Mesendoderm (in vitro differentiated cells): ENCODE results near the gene ZBTB7C.

Experiments used
- DNase-seq: peaks from one replicate; pipeline ENCODE4 v3.0.0; 2013
- H2AK5ac ChIP-seq: 2 replicates; pipeline ENCODE4 v1.6.1; 2013; ENCODE audit warnings: low read length, inconsistent platforms
- H2BK120ac ChIP-seq: 2 replicates; pipeline ENCODE4 v1.6.1; 2013; ENCODE audit warnings: low read depth, mild to moderate bottlenecking, low read length, moderate library complexity, mixed read lengths
- H2BK15ac ChIP-seq: replicated peaks from 2 replicates; pipeline ENCODE4 v1.6.1; 2013; ENCODE audit warnings: low read depth, mild to moderate bottlenecking, moderate library complexity
- H2BK5ac ChIP-seq: 2 replicates; pipeline ENCODE4 v1.6.1; 2013; ENCODE audit warnings: low read length, inconsistent platforms
- H3K18ac ChIP-seq: 2 replicates; pipeline ENCODE4 v1.6.1; 2013; ENCODE audit warnings: mild to moderate bottlenecking, low read length, mixed read lengths
- H3K23ac ChIP-seq: one replicate; pipeline ENCODE4 v1.6.1; 2013; ENCODE audit warnings: low read length
- H3K27ac ChIP-seq: 2 replicates; pipeline ENCODE4 v1.5.1; 2013; ENCODE audit warnings: low read depth, mild to moderate bottlenecking, inconsistent platforms, low read length, moderate library complexity
- H3K27me3 ChIP-seq: 2 replicates; pipeline ENCODE4 v1.6.1; 2013; ENCODE audit warnings: low read length, control low read depth, mild to moderate bottlenecking, inconsistent platforms; ENCODE audit not compliant: insufficient read depth, poor library complexity
- H3K36me3 ChIP-seq: 2 replicates; pipeline ENCODE4 v1.6.1; 2013; ENCODE audit warnings: low read length, inconsistent platforms; ENCODE audit not compliant: control insufficient read depth, insufficient read depth
- H3K4ac ChIP-seq: one replicate; pipeline ENCODE4 v1.6.1; 2013; ENCODE audit warnings: low read depth, mild to moderate bottlenecking, low read length, moderate library complexity
- H3K4me1 ChIP-seq: 2 replicates; pipeline ENCODE4 v1.6.1; 2013; ENCODE audit warnings: low read depth, low read length, inconsistent platforms; ENCODE audit not compliant: control insufficient read depth
- H3K4me2 ChIP-seq: 2 replicates; pipeline ENCODE4 v1.6.1; 2013; ENCODE audit warnings: low read length
- H3K4me3 ChIP-seq: 2 replicates; pipeline ENCODE4 v1.5.1; 2013; ENCODE audit warnings: mild to moderate bottlenecking, low read length
- H3K56ac ChIP-seq: one replicate; pipeline ENCODE4 v1.6.1; 2013; ENCODE audit warnings: low read length
- H3K79me1 ChIP-seq: 2 replicates; pipeline ENCODE4 v1.6.1; 2013; ENCODE audit warnings: low read length, inconsistent platforms
- H3K79me2 ChIP-seq: 2 replicates; pipeline ENCODE4 v1.6.1; 2013; ENCODE audit warnings: mild to moderate bottlenecking, low read length; ENCODE audit not compliant: control insufficient read depth, insufficient read depth
- H3K9ac ChIP-seq: 2 replicates; pipeline ENCODE4 v1.6.1; 2013; ENCODE audit warnings: low read length, inconsistent platforms
- H4K5ac ChIP-seq: one replicate; pipeline ENCODE4 v1.6.1; 2013; ENCODE audit warnings: low read length
- H4K8ac ChIP-seq: one replicate; pipeline ENCODE4 v1.6.1; 2013; ENCODE audit warnings: low read depth, mild to moderate bottlenecking, control low read depth, low read length, moderate library complexity
- WGBS: extraction: QIAGEN DNeasy Blood & Tissue Kit; methylation state at CpG from one replicate; pipeline ENCODE4 v1.1.7; 2013; ENCODE audit warnings: low lambda C conversion rate, missing lambda C conversion rate; ENCODE audit not compliant: insufficient coverage; ENCODE audit errors: extremely low coverage; 5-methylcytosine and 5-hydroxymethylcytosine counted together

ZBTB7C gene

DNA sequence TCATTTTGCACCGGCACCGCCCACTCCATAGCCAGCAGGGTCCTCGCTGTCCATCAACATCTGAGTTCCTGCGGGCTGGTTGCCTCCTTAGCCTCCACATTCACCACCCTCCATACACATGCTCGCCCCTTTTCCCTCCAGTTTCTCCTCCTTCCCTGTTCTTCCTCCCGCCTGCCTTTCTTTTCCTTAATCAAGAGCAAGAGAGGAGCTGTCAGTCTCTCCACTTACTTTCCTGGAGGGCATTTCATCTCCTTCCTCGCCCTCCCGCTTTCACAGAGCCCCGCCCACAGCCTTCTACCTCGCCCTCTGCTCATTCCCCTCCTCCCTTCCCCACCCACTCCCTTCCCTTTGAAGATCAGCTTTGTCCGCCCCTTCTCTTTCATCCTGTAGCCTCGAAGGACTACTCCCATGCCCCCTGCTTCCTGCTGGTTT is 13.8 kb upstream of the ZBTB7C start:
- no peak overlapping the region for H4K5ac ChIP-seq
- DNase-seq = peak; percentile 65
- H3K27me3 ChIP-seq = peaks cover 1% of the 10 kb centered on the region
- no peak overlapping the region for H3K27ac ChIP-seq
- no peaks in the 10 kb centered on the region for H3K4me1 ChIP-seq
- H3K4ac ChIP-seq = no peak overlapping the region
- H3K18ac ChIP-seq = no peak overlapping the region
- H3K4me2 ChIP-seq = peak overlapping the region; percentile 71
- H3K56ac ChIP-seq = peak overlapping the region; percentile 68
- no peak overlapping the region for H3K4me3 ChIP-seq
- no peaks in the 10 kb centered on the region for H3K79me1 ChIP-seq
- peak overlapping the region; percentile 31 for H3K9ac ChIP-seq
- no peak overlapping the region for H4K8ac ChIP-seq
- WGBS = no CpG with 5 or more reads among the region's 12 CpGs
- no peak overlapping the region for H3K23ac ChIP-seq
- H3K36me3 ChIP-seq = no peaks in the 10 kb centered on the region
- H2BK120ac ChIP-seq = no peak overlapping the region
- no peak overlapping the region for H2BK15ac ChIP-seq
- H2AK5ac ChIP-seq = no peak overlapping the region
- no peak overlapping the region for H2BK5ac ChIP-seq
- H3K79me2 ChIP-seq = no peaks in the 10 kb centered on the region

DNA sequence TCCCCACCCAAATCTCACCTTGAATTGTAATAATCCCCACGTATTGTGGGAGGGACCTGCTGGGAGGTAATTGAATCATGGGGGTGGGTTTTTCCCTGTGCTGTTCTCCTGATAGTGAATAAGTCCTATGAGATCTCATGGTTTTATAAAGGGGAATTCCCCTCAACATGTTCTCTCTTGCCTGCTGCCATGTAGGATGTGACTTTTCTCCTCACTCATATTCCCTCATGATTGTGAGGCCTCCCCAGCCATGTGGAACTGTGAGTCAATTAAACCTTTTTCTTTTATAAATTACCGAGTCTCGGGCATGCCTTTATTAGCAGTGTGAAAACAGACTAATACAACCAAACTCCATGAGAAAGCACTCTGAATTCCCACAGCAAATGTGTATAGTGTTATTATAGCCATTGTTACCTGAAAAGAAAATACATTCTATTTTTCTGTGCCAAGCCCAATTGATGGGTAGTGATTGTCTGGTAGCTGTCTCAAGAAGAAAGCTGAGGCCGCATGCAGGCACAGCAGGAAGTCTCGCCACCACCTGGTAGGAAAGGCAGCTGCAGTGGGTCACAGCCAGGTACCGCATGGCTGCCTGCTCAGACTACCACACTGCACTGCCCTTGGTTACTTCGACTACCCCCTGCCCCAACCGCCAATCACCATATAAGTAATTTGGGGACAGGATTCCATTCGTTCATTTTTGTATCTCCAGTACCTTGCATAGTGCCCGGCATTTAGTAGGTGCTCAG is 10.3 kb upstream of the ZBTB7C start:
- Histone ChIP-seq H3K4ac (no peak overlapping the region), H3K27ac (no peak overlapping the region), H2BK120ac (no peak overlapping the region), H2BK5ac (no peak overlapping the region), H3K9ac (no peak overlapping the region), H3K4me1 (no peaks in the 10 kb centered on the region), H3K18ac (no peak overlapping the region), H3K79me2 (no peaks in the 10 kb centered on the region), H3K4me3 (no peak overlapping the region), H3K79me1 (no peaks in the 10 kb centered on the region), H2BK15ac (no peak overlapping the region), H3K27me3 (peaks cover 1% of the 10 kb centered on the region), H3K4me2 (no peak overlapping the region), H3K23ac (no peak overlapping the region), H4K8ac (no peak overlapping the region), H2AK5ac (no peak overlapping the region), H3K56ac (no peak overlapping the region), H4K5ac (no peak overlapping the region), H3K36me3 (no peaks in the 10 kb centered on the region)
- DNase-seq = peak; percentile 37
- WGBS = no CpG with 5 or more reads among the region's 10 CpGs

DNA sequence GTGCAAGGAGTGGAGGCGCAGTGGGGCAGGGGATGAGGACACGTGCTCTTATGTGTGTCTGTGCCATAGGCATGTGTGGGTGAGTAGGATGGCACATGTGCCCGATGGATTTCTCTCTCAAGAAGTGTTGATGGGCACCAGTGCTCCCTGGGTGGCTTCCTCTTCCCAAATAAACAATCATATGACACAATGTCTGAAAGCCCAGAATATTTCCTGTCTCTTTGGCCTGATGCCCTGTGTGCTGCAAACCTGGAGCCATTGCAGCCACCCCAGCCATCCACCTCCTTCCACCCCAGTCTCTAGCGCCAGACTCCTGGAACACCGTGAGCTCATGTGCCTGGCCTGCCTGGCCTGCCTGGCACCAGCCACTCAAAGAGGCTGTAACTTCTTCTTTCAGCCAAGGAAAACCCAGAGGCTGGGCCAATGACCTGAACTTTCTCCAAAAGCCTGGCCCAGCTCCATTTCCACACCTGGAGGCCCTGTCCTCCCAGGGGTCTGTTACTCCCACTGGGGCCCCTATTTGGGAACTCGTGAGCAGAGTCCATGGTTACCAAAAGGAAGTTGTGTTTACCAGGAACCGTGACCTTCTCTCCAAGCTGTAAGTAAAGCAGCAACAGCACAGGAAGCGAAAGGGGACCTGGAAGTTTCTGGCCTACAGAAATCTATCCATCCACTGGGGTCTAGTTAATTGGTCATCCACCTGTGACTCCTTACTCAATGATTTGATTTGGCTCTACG is 9.5 kb upstream of the ZBTB7C start:
- H3K18ac ChIP-seq = no peak overlapping the region
- no peak overlapping the region for H2BK120ac ChIP-seq
- H3K79me1 ChIP-seq = no peaks in the 10 kb centered on the region
- no peak overlapping the region for H4K8ac ChIP-seq
- no peaks in the 10 kb centered on the region for H3K79me2 ChIP-seq
- no peak overlapping the region for H3K4me2 ChIP-seq
- no CpG with 5 or more reads among the region's 9 CpGs for WGBS
- no peak overlapping the region for H3K56ac ChIP-seq
- no peak overlapping the region for H2BK15ac ChIP-seq
- H3K4ac ChIP-seq = no peak overlapping the region
- no peak overlapping the region for H2BK5ac ChIP-seq
- no peak overlapping the region for H3K27ac ChIP-seq
- no peak overlapping the region for H2AK5ac ChIP-seq
- H3K36me3 ChIP-seq = no peaks in the 10 kb centered on the region
- no peak overlapping the region for H3K4me3 ChIP-seq
- no peak overlapping the region for H4K5ac ChIP-seq
- no peak overlapping the region for H3K23ac ChIP-seq
- H3K9ac ChIP-seq = no peak overlapping the region
- DNase-seq = no peak
- H3K4me1 ChIP-seq = no peaks in the 10 kb centered on the region
- no peaks in the 10 kb centered on the region for H3K27me3 ChIP-seq

- no peak overlapping the region for H4K5ac ChIP-seq
- H3K4me2 ChIP-seq = no peak overlapping the region
- H4K8ac ChIP-seq = no peak overlapping the region
- H2BK120ac ChIP-seq = no peak overlapping the region
- H3K27me3 ChIP-seq = no peaks in the 10 kb centered on the region
- H2BK15ac ChIP-seq = no peak overlapping the region
- DNase-seq = no peak
- no peak overlapping the region for H3K9ac ChIP-seq
- H3K27ac ChIP-seq = no peak overlapping the region
- H2BK5ac ChIP-seq = no peak overlapping the region
- H3K4me1 ChIP-seq = no peaks in the 10 kb centered on the region
- H3K56ac ChIP-seq = no peak overlapping the region
- no peak overlapping the region for H3K23ac ChIP-seq
- no peak overlapping the region for H2AK5ac ChIP-seq
- H3K79me1 ChIP-seq = no peaks in the 10 kb centered on the region
- H3K18ac ChIP-seq = no peak overlapping the region
- no CpG with 5 or more reads among the region's 4 CpGs for WGBS
- no peaks in the 10 kb centered on the region for H3K79me2 ChIP-seq
- no peak overlapping the region for H3K4me3 ChIP-seq
- no peak overlapping the region for H3K4ac ChIP-seq
- H3K36me3 ChIP-seq = no peaks in the 10 kb centered on the region
Observed at GRCh38 chr18:48417985-48418384, 8.8 kb upstream of the ZBTB7C start.

- DNase-seq = no peak
- H3K79me1 ChIP-seq = no peaks in the 10 kb centered on the region
- peaks cover 1% of the 10 kb centered on the region for H3K4me1 ChIP-seq
- no peak overlapping the region for H3K4me2 ChIP-seq
- no peak overlapping the region for H3K4ac ChIP-seq
- H4K8ac ChIP-seq = no peak overlapping the region
- no peak overlapping the region for H3K18ac ChIP-seq
- H3K27ac ChIP-seq = no peak overlapping the region
- no peak overlapping the region for H3K56ac ChIP-seq
- no peak overlapping the region for H2AK5ac ChIP-seq
- H2BK15ac ChIP-seq = no peak overlapping the region
- H2BK120ac ChIP-seq = no peak overlapping the region
- H2BK5ac ChIP-seq = no peak overlapping the region
- WGBS = no CpG with 5 or more reads among the region's 3 CpGs
- peaks cover 13% of the 10 kb centered on the region for H3K27me3 ChIP-seq
- no peak overlapping the region for H4K5ac ChIP-seq
- no peaks in the 10 kb centered on the region for H3K36me3 ChIP-seq
- H3K9ac ChIP-seq = no peak overlapping the region
- H3K23ac ChIP-seq = no peak overlapping the region
- no peaks in the 10 kb centered on the region for H3K79me2 ChIP-seq
- no peak overlapping the region for H3K4me3 ChIP-seq
Observed at GRCh38 chr18:48413342-48413741, 4.2 kb upstream of the ZBTB7C start.
